22Rv1 (cell line): ENCODE data around the gene TUBB6.

Source experiments
- ZFX ChIP-seq: fragments of 450-650 bp; IDR thresholded peaks from 2 replicates; pipeline ENCODE4 v1.6.1; 2017; ENCODE audit warnings: antibody characterized with exemption, borderline replicate concordance
- TF ChIP-seq, protein P1 (sequence below): fragments of 450-650 bp; IDR thresholded peaks from 2 replicates; pipeline ENCODE4 v1.5.1; 2017; ENCODE audit warnings: mild to moderate bottlenecking

- TF ChIP-seq, protein P1, sequence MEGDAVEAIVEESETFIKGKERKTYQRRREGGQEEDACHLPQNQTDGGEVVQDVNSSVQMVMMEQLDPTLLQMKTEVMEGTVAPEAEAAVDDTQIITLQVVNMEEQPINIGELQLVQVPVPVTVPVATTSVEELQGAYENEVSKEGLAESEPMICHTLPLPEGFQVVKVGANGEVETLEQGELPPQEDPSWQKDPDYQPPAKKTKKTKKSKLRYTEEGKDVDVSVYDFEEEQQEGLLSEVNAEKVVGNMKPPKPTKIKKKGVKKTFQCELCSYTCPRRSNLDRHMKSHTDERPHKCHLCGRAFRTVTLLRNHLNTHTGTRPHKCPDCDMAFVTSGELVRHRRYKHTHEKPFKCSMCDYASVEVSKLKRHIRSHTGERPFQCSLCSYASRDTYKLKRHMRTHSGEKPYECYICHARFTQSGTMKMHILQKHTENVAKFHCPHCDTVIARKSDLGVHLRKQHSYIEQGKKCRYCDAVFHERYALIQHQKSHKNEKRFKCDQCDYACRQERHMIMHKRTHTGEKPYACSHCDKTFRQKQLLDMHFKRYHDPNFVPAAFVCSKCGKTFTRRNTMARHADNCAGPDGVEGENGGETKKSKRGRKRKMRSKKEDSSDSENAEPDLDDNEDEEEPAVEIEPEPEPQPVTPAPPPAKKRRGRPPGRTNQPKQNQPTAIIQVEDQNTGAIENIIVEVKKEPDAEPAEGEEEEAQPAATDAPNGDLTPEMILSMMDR: no peak
- no peak for TF ChIP-seq ZFX
Measured at GRCh38 chr18:12314591-12315305, 6.7 kb downstream of the TUBB6 start.
